Lower lobe of right lung (tissue), 2 donors: ENCODE results near the gene ADAMTS18. TPM values are rescaled to one million over a fixed set of nuclear protein-coding genes. Genes with fewer than 3 reads are reported as not detected.

ENCODE experiments used
- ATAC-seq, 2 donors: fragments of 200-7000 bp; cut with Tn5 transposase; one replicate each; pipeline ENCODE4 v1.9.1; 2020 to 2022; ENCODE audit warnings: mild to moderate bottlenecking in 2 of 2, moderate library complexity in 2 of 2
- DNase-seq: peaks from one replicate; pipeline ENCODE4 v3.0.0-alpha.2; 2020
- H3K27ac ChIP-seq: fragments of 200-600 bp; one replicate; pipeline ENCODE4 v1.8.0; 2022
- H3K27me3 ChIP-seq: fragments of 200-600 bp; one replicate; pipeline ENCODE4 v1.8.0; 2022; ENCODE audit warnings: low read depth
- H3K36me3 ChIP-seq: fragments of 200-600 bp; one replicate; pipeline ENCODE4 v1.8.0; 2022; ENCODE audit warnings: mild to moderate bottlenecking
- H3K4me1 ChIP-seq: fragments of 200-600 bp; one replicate; pipeline ENCODE4 v1.8.0; 2022
- H3K4me3 ChIP-seq: fragments of 200-600 bp; one replicate; pipeline ENCODE4 v1.8.0; 2022; ENCODE audit warnings: mild to moderate bottlenecking
- H3K9me3 ChIP-seq: fragments of 200-600 bp; one replicate; pipeline ENCODE4 v1.8.0; 2022
- intact Hi-C: fragments of 100-400 bp; cut with DNase I; formaldehyde crosslinking; loops from one replicate; pipeline ENCODE4 v1.11.0; 2022
- total RNA-seq: library from RNA; stranded (reverse); fragmentation: NEBNext Ultra II Directional; extraction: Animal tissue kit (Norgen Biotek cat#: 25700); gene quantifications from one replicate; pipeline ENCODE4 v1.2.1, GENCODE V29; 2021
- TF ChIP-seq, protein P1 (sequence below): fragments of 200-600 bp; IDR thresholded peaks from one replicate; pipeline ENCODE4 v1.8.0; 2022; ENCODE audit warnings: antibody characterized with exemption, mild to moderate bottlenecking
- donor health status: DM: no; HTN: yes; CAD: no; lungs with severe emphysema.

The ADAMTS18 gene
- total RNA-seq, 1 donor from 2014 or later, result 0.09 TPM

- no peaks in the 10 kb centered on the region for H3K4me1 ChIP-seq
- ATAC-seq, result no peak
- intact Hi-C loops, result no loop called here
- H3K27me3 ChIP-seq, result no peaks in the 10 kb centered on the region
- no peaks in the 10 kb centered on the region for H3K36me3 ChIP-seq
- TF ChIP-seq, protein P1, sequence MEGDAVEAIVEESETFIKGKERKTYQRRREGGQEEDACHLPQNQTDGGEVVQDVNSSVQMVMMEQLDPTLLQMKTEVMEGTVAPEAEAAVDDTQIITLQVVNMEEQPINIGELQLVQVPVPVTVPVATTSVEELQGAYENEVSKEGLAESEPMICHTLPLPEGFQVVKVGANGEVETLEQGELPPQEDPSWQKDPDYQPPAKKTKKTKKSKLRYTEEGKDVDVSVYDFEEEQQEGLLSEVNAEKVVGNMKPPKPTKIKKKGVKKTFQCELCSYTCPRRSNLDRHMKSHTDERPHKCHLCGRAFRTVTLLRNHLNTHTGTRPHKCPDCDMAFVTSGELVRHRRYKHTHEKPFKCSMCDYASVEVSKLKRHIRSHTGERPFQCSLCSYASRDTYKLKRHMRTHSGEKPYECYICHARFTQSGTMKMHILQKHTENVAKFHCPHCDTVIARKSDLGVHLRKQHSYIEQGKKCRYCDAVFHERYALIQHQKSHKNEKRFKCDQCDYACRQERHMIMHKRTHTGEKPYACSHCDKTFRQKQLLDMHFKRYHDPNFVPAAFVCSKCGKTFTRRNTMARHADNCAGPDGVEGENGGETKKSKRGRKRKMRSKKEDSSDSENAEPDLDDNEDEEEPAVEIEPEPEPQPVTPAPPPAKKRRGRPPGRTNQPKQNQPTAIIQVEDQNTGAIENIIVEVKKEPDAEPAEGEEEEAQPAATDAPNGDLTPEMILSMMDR, result no peak
- no peaks in the 10 kb centered on the region for H3K9me3 ChIP-seq
- H3K27ac ChIP-seq, result no peak overlapping the region
- DNase-seq, result no peak
- no peak overlapping the region for H3K4me3 ChIP-seq
These were observed 107.1 kb downstream of the ADAMTS18 start for GRCh38 chr16:77327717-77328116.

DNA sequence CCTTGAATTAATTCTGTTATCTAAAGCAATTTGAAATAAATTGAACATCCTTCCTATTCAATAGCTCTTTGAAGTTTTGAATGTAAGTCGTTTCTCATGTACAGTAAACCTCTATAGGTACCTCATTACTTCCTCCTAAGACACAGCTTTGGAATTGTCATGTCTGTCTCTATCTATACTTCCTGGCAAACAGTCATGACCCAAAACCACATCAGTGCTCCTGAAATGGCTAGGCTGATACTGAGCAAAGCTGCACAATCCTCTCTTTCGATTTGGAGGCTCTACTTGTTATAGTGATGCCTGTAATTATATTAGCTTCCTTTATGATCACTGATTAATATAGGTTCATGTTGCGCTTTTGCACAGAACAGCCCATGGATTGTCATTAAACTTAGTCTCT lies 110.1 kb downstream of the ADAMTS18 start:
- no peak for ATAC-seq
- Histone ChIP-seq H3K9me3 (no peaks in the 10 kb centered on the region), H3K4me3 (no peak overlapping the region), H3K27me3 (no peaks in the 10 kb centered on the region), H3K4me1 (no peaks in the 10 kb centered on the region), H3K27ac (no peak overlapping the region), H3K36me3 (no peaks in the 10 kb centered on the region)
- DNase-seq, result no peak
- intact Hi-C loops, result no loop called here
- TF ChIP-seq, protein P1, result no peak

DNA sequence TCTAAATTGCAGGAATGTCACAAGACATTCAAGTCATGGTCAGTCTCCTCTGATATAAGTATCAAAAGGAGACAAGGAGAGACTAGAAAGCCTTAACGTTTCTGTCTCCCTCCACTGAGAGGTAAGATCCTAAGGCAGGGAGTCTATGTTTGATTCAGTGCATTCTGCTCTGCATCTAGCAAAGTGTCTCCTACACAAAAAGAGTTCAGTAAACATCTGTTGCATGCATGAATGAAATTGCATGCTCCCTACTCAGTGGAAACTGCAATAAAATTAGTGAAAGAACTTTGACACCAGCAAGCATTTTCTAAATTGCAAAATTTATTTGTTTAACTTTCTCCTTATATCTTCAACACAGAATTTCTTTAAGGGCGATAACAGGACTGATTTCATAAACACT lies 111.1 kb downstream of the ADAMTS18 start:
- Histone ChIP-seq H3K36me3 (no peaks in the 10 kb centered on the region), H3K4me3 (no peak overlapping the region), H3K27ac (no peak overlapping the region), H3K4me1 (no peaks in the 10 kb centered on the region), H3K27me3 (no peaks in the 10 kb centered on the region), H3K9me3 (no peaks in the 10 kb centered on the region)
- DNase-seq (no peak), ATAC-seq (no peak)
- intact Hi-C loops, result no loop called here
- TF ChIP-seq, protein P1, result no peak

DNA sequence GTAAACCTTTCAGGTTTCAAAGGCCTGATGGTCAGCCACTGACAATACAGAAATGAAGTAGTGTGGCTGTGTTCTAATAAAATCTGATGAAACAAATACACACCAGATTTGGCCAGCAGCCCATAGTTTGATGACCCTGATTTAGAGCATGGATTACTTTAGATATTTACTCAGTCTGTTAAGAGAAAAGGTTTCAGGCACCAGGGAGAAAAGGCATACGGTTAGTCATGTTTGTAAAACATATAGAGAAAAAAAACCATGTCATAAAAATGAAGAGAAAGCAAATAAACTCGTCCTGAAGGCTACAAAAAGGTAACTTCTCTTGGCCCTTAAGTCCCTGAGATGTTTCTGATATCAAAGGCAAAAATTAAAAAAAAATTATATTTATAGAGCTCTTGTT lies 112.1 kb downstream of the ADAMTS18 start:
- no peaks in the 10 kb centered on the region for H3K27me3 ChIP-seq
- ATAC-seq (no peak), DNase-seq (no peak)
- no peaks in the 10 kb centered on the region for H3K4me1 ChIP-seq
- H3K36me3 ChIP-seq, result no peaks in the 10 kb centered on the region
- no peak overlapping the region for H3K4me3 ChIP-seq
- TF ChIP-seq, protein P1, result no peak
- no peak overlapping the region for H3K27ac ChIP-seq
- no peaks in the 10 kb centered on the region for H3K9me3 ChIP-seq
- intact Hi-C loops, result no loop called here

DNA sequence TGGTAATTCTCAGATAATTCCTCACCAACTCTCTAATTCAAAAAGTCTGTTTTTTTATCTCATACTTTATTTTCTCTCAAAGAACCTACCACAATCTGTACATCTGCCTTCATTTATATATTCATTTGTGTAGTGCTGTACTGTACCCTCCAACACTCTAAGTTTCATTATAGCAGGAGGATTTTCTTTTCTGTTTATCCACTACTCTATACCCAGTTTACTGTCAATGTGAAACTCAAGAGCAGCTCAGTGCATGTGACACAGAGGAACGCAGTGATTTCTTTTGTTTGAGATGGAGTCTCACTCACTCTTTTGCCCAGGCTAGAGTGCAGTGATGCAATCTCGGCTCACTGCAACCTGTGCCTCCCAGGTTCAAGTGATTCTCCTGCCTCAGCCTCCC lies 117.8 kb downstream of the ADAMTS18 start:
- no peak for DNase-seq
- intact Hi-C loops, result no loop called here
- TF ChIP-seq, protein P1, result no peak

GRCh38 chr16:77310877-77311276 lies 124.0 kb downstream of the ADAMTS18 start:
- no peak for ATAC-seq
- Histone ChIP-seq H3K4me1 (no peaks in the 10 kb centered on the region), H3K4me3 (no peak overlapping the region), H3K27ac (no peak overlapping the region), H3K27me3 (no peaks in the 10 kb centered on the region), H3K9me3 (no peaks in the 10 kb centered on the region), H3K36me3 (no peaks in the 10 kb centered on the region)
- intact Hi-C loops, result no loop called here
- DNase-seq, result no peak
- TF ChIP-seq, protein P1, result no peak

More for the DNA sequence above, 117.8 kb downstream of the ADAMTS18 start:
- ATAC-seq, result no peak
- Histone ChIP-seq H3K4me1 (no peaks in the 10 kb centered on the region), H3K27me3 (no peaks in the 10 kb centered on the region), H3K9me3 (no peaks in the 10 kb centered on the region), H3K4me3 (no peak overlapping the region), H3K36me3 (no peaks in the 10 kb centered on the region), H3K27ac (no peak overlapping the region)
